Natural killer cell treated with Interleukin-12 subunit alpha and Interleukin-12 subunit beta and Interleukin-15 and Interleukin-18, amount 100 ng/mL, for 72 hours (primary cell): ENCODE measurements around the gene SIGLECL1. TPM values are rescaled to one million over a fixed set of nuclear protein-coding genes. Genes with fewer than 3 reads are reported as not detected.

Experiments
- ATAC-seq, 2 donors: fragments of 150-1000 bp; cut with Tn5 transposase in 1 of 2; sonication (Bioruptor Pico), chemical (Tn5 transposase) in 1 of 2; 2 replicates each; pipeline ENCODE4 v1.10.0; 2021
- DNase-seq: peaks from one replicate; pipeline ENCODE4 v3.0.0; 2022; ENCODE audit warnings: low spot score
- H3K27ac Mint-ChIP-seq, 2 donors: 1 replicate in 1 of 2; 2 replicates in 1 of 2; pipeline ENCODE4 v1.8.0; 2022; ENCODE audit warnings: mixed read lengths in 2 of 2, mild to moderate bottlenecking in 1 of 2, moderate library complexity in 1 of 2
- H3K27me3 Mint-ChIP-seq, 2 donors: 1 replicate in 1 of 2; 2 replicates in 1 of 2; pipeline ENCODE4 v1.8.0; 2022; ENCODE audit warnings: mixed read lengths in 2 of 2
- H3K36me3 Mint-ChIP-seq: one replicate; pipeline ENCODE4 v1.8.0; 2022; ENCODE audit warnings: mixed read lengths
- H3K4me1 Mint-ChIP-seq, 2 donors: 1 replicate in 1 of 2; 2 replicates in 1 of 2; pipeline ENCODE4 v1.8.0; 2022; ENCODE audit warnings: low read depth in 2 of 2, mixed read lengths in 2 of 2, mild to moderate bottlenecking in 1 of 2
- H3K4me3 Mint-ChIP-seq: one replicate; pipeline ENCODE4 v1.8.0; 2022; ENCODE audit warnings: mixed read lengths
- H3K9me3 Mint-ChIP-seq: 2 replicates; pipeline ENCODE4 v1.8.0; 2022; ENCODE audit warnings: mixed read lengths
- total RNA-seq, 2 donors: library from RNA; stranded (reverse); gene quantifications; one replicate each; pipeline ENCODE4 v1.2.3, GENCODE V29; 2022

The SIGLECL1 gene
- total RNA-seq, 2 donors from 2014 or later: not detected

DNA sequence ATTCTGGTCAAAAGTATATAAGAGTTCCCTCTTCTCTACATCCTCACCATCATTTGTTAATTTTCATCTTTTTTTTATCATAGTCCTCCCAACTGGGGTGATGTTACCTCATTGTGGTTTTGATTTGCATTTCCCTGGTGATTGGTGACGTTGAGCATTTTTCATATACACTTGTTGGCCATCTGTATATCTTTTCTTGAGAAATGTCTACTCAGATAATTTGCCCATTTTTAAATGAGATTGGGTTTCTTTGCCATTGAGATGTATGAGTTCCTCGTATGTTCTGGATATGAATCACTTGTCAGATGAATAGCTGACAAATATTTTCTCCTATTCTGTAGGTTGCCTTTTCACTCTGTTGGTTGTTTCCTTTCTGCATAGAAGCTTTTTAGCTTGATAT lies 23.6 kb upstream of the SIGLECL1 start:
- H3K9me3 Mint-ChIP-seq: no peaks in the 10 kb centered on the region
- no peaks in the 10 kb centered on the region for H3K36me3 Mint-ChIP-seq
- peak overlapping the region in 1 of 2 donors; percentile 0 for H3K27ac Mint-ChIP-seq
- peaks cover 0 to 11% of the 10 kb centered on the region in 2 donors for H3K4me1 Mint-ChIP-seq
- H3K27me3 Mint-ChIP-seq: peaks cover 24 to 58% of the 10 kb centered on the region in 2 donors
- ATAC-seq (no peak), DNase-seq (no peak)
- no peak overlapping the region for H3K4me3 Mint-ChIP-seq

GRCh38 chr19:51227966-51228365 lies 22.9 kb upstream of the SIGLECL1 start:
- ATAC-seq (no peak), DNase-seq (no peak)
- H3K27me3 Mint-ChIP-seq: peaks cover 24 to 64% of the 10 kb centered on the region in 2 donors
- H3K27ac Mint-ChIP-seq: peak overlapping the region in 1 of 2 donors; percentile 0
- H3K9me3 Mint-ChIP-seq: no peaks in the 10 kb centered on the region
- H3K4me1 Mint-ChIP-seq: peaks cover 0 to 11% of the 10 kb centered on the region in 2 donors
- no peaks in the 10 kb centered on the region for H3K36me3 Mint-ChIP-seq
- H3K4me3 Mint-ChIP-seq: no peak overlapping the region

DNA sequence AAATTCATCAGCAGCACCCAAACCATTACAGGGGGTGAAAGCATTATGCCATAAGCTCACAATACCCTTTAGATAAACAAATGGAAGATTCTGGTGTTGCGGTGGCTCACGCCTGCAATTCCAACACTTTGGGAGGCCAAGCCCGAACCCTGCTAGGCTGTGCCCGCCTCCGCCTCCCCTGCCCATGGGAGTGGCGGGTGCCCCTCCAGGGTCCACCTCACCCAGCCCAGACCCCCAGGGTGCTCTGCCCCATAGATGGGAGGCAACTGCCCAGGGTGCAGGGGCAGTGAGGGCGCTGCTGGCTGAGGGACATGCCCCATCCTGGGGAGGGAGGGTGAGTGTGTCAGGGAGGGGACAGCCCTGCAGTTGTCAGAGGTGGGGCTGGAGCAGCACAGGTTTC lies 10.0 kb upstream of the SIGLECL1 start:
- Mint-ChIP-seq H3K4me3 (no peak overlapping the region), H3K27me3 (peaks cover 7 to 12% of the 10 kb centered on the region in 2 donors), H3K27ac (no peak overlapping the region), H3K4me1 (peaks cover 16 to 19% of the 10 kb centered on the region in 2 donors), H3K9me3 (no peaks in the 10 kb centered on the region), H3K36me3 (no peaks in the 10 kb centered on the region)
- ATAC-seq: no peak
- DNase-seq: no peak

GRCh38 chr19:51242881-51243630 lies 7.8 kb upstream of the SIGLECL1 start:
- H3K4me3 Mint-ChIP-seq: no peak overlapping the region
- DNase-seq: no peak
- no peaks in the 10 kb centered on the region for H3K36me3 Mint-ChIP-seq
- H3K27me3 Mint-ChIP-seq: peaks cover 7 to 12% of the 10 kb centered on the region in 2 donors
- no peak overlapping the region for H3K27ac Mint-ChIP-seq
- no peak for ATAC-seq
- H3K9me3 Mint-ChIP-seq: no peaks in the 10 kb centered on the region
- H3K4me1 Mint-ChIP-seq: peaks cover 31% of the 10 kb centered on the region in 2 donors

DNA sequence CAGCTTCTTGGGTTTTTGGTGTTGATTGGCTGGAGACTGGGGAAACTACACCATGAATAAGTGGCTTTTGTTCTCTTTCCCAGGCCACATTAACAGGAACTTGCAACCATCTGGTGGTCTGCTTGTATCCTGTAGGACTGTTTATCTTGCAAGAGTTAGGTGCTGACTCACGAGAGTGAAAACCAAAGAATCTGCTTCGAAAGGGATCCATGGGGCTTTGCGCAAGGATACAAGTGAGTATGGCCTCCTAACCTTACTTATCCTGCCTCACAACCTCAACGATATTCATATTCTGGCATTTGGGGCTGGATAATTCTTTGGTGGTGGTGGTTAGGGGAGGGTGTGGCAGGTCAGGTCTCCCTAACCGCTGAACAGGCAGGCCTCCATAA lies 4.7 kb upstream of the SIGLECL1 start:
- DNase-seq: no peak
- Mint-ChIP-seq H3K27me3 (peaks cover 0 to 3% of the 10 kb centered on the region in 2 donors), H3K4me1 (peaks cover 31 to 34% of the 10 kb centered on the region in 2 donors), H3K36me3 (no peaks in the 10 kb centered on the region), H3K27ac (peak overlapping the region; percentile 24 to 61), H3K9me3 (no peaks in the 10 kb centered on the region), H3K4me3 (peak overlapping the region; percentile 82)
- peak; percentile 72 to 84 for ATAC-seq

GRCh38 chr19:51247972-51248590 lies 2.8 kb upstream of the SIGLECL1 start:
- Mint-ChIP-seq H3K4me3 (no peak overlapping the region), H3K36me3 (no peaks in the 10 kb centered on the region), H3K27ac (peak overlapping the region in 1 of 2 donors; percentile 24), H3K9me3 (no peaks in the 10 kb centered on the region), H3K4me1 (peaks cover 30 to 34% of the 10 kb centered on the region in 2 donors), H3K27me3 (peaks cover 0 to 2% of the 10 kb centered on the region in 2 donors)
- no peak for DNase-seq
- ATAC-seq: no peak

GRCh38 chr19:51251468-51251820 lies 564 bp downstream of the SIGLECL1 start:
- no peaks in the 10 kb centered on the region for H3K9me3 Mint-ChIP-seq
- H3K27ac Mint-ChIP-seq: no peak overlapping the region
- no peak for ATAC-seq
- no peaks in the 10 kb centered on the region for H3K27me3 Mint-ChIP-seq
- no peak overlapping the region for H3K4me3 Mint-ChIP-seq
- no peak for DNase-seq
- peaks cover 14 to 28% of the 10 kb centered on the region in 2 donors for H3K4me1 Mint-ChIP-seq
- no peaks in the 10 kb centered on the region for H3K36me3 Mint-ChIP-seq

DNA sequence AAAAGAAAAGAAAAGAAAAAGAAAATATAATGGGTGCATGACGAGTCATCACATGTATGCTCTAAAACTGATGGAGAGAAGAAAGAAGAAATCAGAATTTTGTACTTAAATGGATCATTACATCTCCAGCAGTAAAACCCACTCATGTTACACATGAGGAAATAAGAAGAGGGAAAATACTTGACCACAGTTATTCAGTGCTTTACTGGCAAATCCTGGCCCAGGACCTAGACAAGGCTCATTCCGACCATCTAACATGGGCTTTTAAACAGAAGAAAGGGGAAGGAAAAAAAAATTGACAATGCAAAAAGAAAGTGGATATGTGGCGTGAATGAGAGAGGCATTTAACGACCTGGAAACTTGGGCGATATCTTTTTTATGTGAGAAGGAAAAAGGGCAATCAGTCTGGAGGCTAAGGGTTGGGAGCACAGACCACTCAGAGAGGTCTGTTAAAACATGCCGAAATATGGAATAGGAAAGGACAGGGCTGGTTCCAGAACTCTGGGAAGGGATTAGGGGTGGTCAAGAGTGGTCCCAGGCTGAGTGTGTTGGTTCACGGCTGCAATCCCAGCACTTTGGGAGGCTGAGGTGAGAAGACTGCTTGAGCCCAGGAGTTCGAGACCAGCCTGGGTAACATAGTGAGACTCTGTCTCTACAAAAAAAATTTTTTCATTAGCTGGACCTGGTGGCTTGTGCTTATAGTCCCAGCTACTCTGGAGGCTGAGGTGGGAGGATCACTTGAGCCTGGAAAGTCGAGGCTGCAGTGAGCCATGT lies 1.6 kb downstream of the SIGLECL1 start:
- H3K4me1 Mint-ChIP-seq: peaks cover 8 to 19% of the 10 kb centered on the region in 2 donors
- no peaks in the 10 kb centered on the region for H3K9me3 Mint-ChIP-seq
- no peak overlapping the region for H3K4me3 Mint-ChIP-seq
- H3K36me3 Mint-ChIP-seq: no peaks in the 10 kb centered on the region
- peaks cover 0 to 3% of the 10 kb centered on the region in 2 donors for H3K27me3 Mint-ChIP-seq
- DNase-seq (no peak), ATAC-seq (no peak)
- H3K27ac Mint-ChIP-seq: peak overlapping the region; percentile 60 to 81

- ATAC-seq (no peak), DNase-seq (no peak)
- no peaks in the 10 kb centered on the region for H3K36me3 Mint-ChIP-seq
- H3K27ac Mint-ChIP-seq: peak overlapping the region; percentile 60 to 81
- H3K9me3 Mint-ChIP-seq: no peaks in the 10 kb centered on the region
- peaks cover 7 to 23% of the 10 kb centered on the region in 2 donors for H3K4me1 Mint-ChIP-seq
- peaks cover 0 to 3% of the 10 kb centered on the region in 2 donors for H3K27me3 Mint-ChIP-seq
- H3K4me3 Mint-ChIP-seq: peak overlapping the region; percentile 11
Measured at GRCh38 chr19:51253088-51253806, 2.4 kb downstream of the SIGLECL1 start.

DNA sequence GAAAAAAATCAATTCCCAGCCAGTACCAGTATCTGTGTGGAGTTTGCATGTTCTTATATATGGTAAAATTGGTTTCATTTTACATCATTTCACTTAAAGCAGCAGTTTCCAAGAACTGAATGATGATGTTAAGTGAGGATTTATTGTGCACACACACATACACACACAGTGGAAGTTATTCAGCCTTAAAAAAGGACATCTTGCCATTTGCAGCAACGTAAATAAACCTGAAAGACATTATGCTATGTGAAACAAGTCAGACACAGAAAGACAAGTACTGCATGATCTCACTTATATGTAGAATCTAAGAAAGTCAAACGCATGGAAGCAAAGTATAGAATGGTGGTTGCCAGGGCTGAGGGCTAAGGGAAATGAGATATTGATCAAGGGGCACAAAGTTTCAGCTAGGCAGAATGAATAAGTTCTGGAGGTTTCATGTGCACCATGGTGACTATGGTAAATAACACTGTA lies 5.3 kb downstream of the SIGLECL1 start:
- H3K27me3 Mint-ChIP-seq: peaks cover 6 to 11% of the 10 kb centered on the region in 2 donors
- peak overlapping the region; percentile 48 for H3K4me3 Mint-ChIP-seq
- H3K4me1 Mint-ChIP-seq: peaks cover 9 to 26% of the 10 kb centered on the region in 2 donors
- H3K27ac Mint-ChIP-seq: peak overlapping the region in 1 of 2 donors; percentile 21
- DNase-seq (no peak), ATAC-seq (peak in 1 of 2 donors; percentile 57)
- no peaks in the 10 kb centered on the region for H3K9me3 Mint-ChIP-seq
- H3K36me3 Mint-ChIP-seq: no peaks in the 10 kb centered on the region

- no peak overlapping the region for H3K4me3 Mint-ChIP-seq
- no peaks in the 10 kb centered on the region for H3K9me3 Mint-ChIP-seq
- DNase-seq (no peak), ATAC-seq (no peak)
- peaks cover 9 to 22% of the 10 kb centered on the region in 2 donors for H3K4me1 Mint-ChIP-seq
- no peaks in the 10 kb centered on the region for H3K36me3 Mint-ChIP-seq
- peaks cover 6 to 17% of the 10 kb centered on the region in 2 donors for H3K27me3 Mint-ChIP-seq
- H3K27ac Mint-ChIP-seq: no peak overlapping the region
Measured at GRCh38 chr19:51257471-51257870, 6.6 kb downstream of the SIGLECL1 start.

- H3K4me1 Mint-ChIP-seq: peaks cover 9 to 16% of the 10 kb centered on the region in 2 donors
- H3K27me3 Mint-ChIP-seq: peaks cover 6 to 18% of the 10 kb centered on the region in 2 donors
- ATAC-seq: no peak
- no peaks in the 10 kb centered on the region for H3K36me3 Mint-ChIP-seq
- H3K27ac Mint-ChIP-seq: no peak overlapping the region
- peak overlapping the region; percentile 21 for H3K4me3 Mint-ChIP-seq
- DNase-seq: no peak
- H3K9me3 Mint-ChIP-seq: no peaks in the 10 kb centered on the region
Measured at GRCh38 chr19:51258165-51259160, 7.6 kb downstream of the SIGLECL1 start.
